ENCODE data around the gene FUT8. TPM values are rescaled to one million over a fixed set of nuclear protein-coding genes. Genes with fewer than 3 reads are reported as not detected.

The FUT8 gene
- 124 and 133 TPM in 2 replicates for total RNA-seq

DNA sequence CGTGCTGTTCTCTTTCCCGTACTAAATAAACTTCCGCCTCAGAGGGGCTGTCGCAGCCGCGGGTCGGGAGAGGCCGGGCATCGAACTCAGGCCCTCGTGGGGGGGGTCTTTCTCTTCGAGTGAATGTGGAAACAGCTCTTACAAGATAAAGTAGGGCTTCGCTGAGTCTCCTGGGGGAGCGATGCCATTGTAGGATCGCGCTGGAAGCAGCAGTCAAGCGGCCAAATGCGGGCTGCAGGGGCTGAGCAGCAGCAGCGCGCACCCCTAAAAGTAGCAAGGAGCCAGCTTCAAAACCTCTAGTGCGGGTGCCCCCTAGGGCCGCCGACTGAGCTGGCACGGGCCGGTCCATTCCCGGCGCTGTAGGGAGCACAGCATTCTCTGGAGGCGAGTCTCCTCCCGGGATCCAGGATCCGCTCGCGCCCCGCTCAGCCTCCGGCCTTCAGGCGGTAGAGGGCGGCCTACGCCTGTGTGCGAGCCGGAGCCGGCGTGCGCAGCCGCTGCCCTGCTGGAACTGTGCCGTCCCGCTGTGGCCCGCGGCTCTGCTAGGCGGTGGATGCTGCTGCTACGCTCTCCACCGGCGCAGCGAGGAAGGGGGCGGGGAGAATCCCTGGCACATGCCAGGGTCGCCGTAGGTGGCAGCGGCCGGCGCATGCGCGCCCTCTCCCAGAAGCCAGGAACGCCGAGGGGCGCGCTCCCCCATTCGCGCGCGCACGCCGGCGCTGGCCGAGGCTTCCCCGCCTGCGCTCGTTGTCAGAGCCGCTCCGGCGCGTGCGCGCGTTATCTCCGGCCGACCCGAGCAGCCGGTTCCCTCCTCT, at the start of gene FUT8:
Gene FUT8 (plus strand): TSS at position 699 of the 815 bp plus-strand sequence. CDS start 148,834 bp downstream, outside the sequence.
- Histone ChIP-seq H3K4me1 (ENCODE audit: insufficient read depth, low read length) (peaks cover 13% of the 10 kb centered on the region), H3K79me2 (ENCODE audit: insufficient read depth, low read length) (peaks cover 40% of the 10 kb centered on the region), H2AFZ (ENCODE audit: low read length) (peak within 1 kb of the TSS; percentile 92), H3K27me3 (ENCODE audit: insufficient read depth, low read length) (no peaks in the 10 kb centered on the region), H3K36me3 (ENCODE audit: insufficient read depth, low read length) (no peaks in the 10 kb centered on the region), H3K27ac (ENCODE audit: low read depth, low read length) (peak within 1 kb of the TSS; percentile 89), H3K9me3 (ENCODE audit: low read depth, low read length) (no peaks in the 10 kb centered on the region), H3K4me2 (ENCODE audit: insufficient read depth, low read length) (peak within 1 kb of the TSS; percentile 96), H4K20me1 (ENCODE audit: insufficient read depth, low read length) (peaks cover 9% of the 10 kb centered on the region), H3K4me3 (ENCODE audit: insufficient read depth, low read length) (peak within 1 kb of the TSS; percentile 92)
- peak; percentile 96 for DNase-seq (ENCODE audit: insufficient read length, low spot score, missing footprints)
- TF ChIP-seq, protein P1, sequence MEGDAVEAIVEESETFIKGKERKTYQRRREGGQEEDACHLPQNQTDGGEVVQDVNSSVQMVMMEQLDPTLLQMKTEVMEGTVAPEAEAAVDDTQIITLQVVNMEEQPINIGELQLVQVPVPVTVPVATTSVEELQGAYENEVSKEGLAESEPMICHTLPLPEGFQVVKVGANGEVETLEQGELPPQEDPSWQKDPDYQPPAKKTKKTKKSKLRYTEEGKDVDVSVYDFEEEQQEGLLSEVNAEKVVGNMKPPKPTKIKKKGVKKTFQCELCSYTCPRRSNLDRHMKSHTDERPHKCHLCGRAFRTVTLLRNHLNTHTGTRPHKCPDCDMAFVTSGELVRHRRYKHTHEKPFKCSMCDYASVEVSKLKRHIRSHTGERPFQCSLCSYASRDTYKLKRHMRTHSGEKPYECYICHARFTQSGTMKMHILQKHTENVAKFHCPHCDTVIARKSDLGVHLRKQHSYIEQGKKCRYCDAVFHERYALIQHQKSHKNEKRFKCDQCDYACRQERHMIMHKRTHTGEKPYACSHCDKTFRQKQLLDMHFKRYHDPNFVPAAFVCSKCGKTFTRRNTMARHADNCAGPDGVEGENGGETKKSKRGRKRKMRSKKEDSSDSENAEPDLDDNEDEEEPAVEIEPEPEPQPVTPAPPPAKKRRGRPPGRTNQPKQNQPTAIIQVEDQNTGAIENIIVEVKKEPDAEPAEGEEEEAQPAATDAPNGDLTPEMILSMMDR (IDR thresholded peaks at IDR 0.05; ENCODE audit: extremely low read depth, low read depth, low read length), result peak; percentile 57

DNA sequence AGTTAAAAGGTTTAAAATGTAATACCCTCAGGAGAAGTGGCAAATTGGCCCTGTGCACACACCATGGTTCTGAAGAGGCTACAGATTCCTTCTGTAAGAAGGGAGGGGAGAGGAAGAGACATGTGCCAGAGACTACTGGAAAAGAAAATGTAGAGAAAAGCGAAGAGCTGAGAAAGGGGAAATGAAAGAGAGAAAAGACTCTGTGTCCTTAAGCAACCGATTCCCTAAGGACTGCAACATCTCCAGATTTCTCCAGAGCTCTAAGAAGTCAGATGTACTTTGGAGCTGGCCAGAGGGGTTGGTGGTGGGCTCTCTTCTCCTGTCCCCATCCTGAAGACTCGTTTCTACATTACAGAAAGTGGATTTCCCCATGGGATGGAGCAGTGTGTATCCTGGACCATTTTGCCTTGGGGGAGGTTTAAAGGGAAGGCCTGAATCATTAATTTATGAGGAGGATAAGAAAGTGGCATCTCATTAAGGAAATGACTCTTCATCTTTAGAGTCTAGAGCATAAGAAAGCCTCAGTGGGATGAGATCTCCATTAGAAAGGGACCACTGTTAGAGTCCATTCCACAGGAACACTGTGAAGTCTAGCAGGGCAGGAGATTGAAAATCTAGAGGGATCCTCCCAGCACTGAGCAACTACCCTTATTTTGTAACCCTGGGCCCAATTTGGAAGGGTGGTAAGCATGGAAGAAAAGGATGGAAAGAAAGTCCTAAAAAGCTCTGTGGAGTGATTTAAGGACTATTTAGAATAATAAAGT, 45.5 kb upstream of the FUT8 start:
- Histone ChIP-seq H3K4me1 (ENCODE audit: insufficient read depth, low read length) (peaks cover 4% of the 10 kb centered on the region), H4K20me1 (ENCODE audit: insufficient read depth, low read length) (no peaks in the 10 kb centered on the region), H2AFZ (ENCODE audit: low read length) (no peak overlapping the region), H3K27ac (ENCODE audit: low read depth, low read length) (no peak overlapping the region), H3K4me3 (ENCODE audit: insufficient read depth, low read length) (no peak overlapping the region), H3K9me3 (ENCODE audit: low read depth, low read length) (no peaks in the 10 kb centered on the region), H3K27me3 (ENCODE audit: insufficient read depth, low read length) (no peaks in the 10 kb centered on the region), H3K4me2 (ENCODE audit: insufficient read depth, low read length) (no peak overlapping the region), H3K79me2 (ENCODE audit: insufficient read depth, low read length) (no peaks in the 10 kb centered on the region), H3K36me3 (ENCODE audit: insufficient read depth, low read length) (no peaks in the 10 kb centered on the region)
- DNase-seq (ENCODE audit: insufficient read length, low spot score, missing footprints), result no peak
- TF ChIP-seq, protein P1 (IDR thresholded peaks at IDR 0.05; ENCODE audit: extremely low read depth, low read depth, low read length), result no peak

DNA sequence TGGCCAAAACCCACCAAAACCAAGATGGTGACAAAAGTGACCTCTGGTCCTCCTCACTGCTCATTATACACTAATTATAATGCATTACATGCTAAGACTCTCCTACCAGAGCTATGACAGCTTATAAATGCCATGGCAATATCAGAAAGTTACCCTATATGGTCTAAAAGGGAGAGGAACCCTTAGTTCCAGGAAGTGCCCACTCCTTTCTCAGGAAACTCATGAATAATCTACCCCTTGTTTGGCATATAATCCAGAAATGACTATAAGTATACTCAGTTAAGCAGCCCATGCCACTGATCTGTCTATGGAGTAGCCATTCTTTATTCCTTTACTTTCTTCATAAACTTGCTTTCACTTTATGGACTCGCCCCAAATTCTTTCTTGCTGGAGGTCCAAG, 43.0 kb upstream of the FUT8 start:
- TF ChIP-seq, protein P1 (IDR thresholded peaks at IDR 0.05; ENCODE audit: extremely low read depth, low read depth, low read length), result no peak
- no peak for DNase-seq (ENCODE audit: insufficient read length, low spot score, missing footprints)
- H3K4me1 ChIP-seq (ENCODE audit: insufficient read depth, low read length), result no peaks in the 10 kb centered on the region
- no peaks in the 10 kb centered on the region for H3K79me2 ChIP-seq (ENCODE audit: insufficient read depth, low read length)
- H3K9me3 ChIP-seq (ENCODE audit: low read depth, low read length), result no peaks in the 10 kb centered on the region
- H3K27me3 ChIP-seq (ENCODE audit: insufficient read depth, low read length), result no peaks in the 10 kb centered on the region
- no peak overlapping the region for H3K4me3 ChIP-seq (ENCODE audit: insufficient read depth, low read length)
- no peak overlapping the region for H3K4me2 ChIP-seq (ENCODE audit: insufficient read depth, low read length)
- no peak overlapping the region for H3K27ac ChIP-seq (ENCODE audit: low read depth, low read length)
- no peak overlapping the region for H2AFZ ChIP-seq (ENCODE audit: low read length)
- H4K20me1 ChIP-seq (ENCODE audit: insufficient read depth, low read length), result no peaks in the 10 kb centered on the region
- no peaks in the 10 kb centered on the region for H3K36me3 ChIP-seq (ENCODE audit: insufficient read depth, low read length)

DNA sequence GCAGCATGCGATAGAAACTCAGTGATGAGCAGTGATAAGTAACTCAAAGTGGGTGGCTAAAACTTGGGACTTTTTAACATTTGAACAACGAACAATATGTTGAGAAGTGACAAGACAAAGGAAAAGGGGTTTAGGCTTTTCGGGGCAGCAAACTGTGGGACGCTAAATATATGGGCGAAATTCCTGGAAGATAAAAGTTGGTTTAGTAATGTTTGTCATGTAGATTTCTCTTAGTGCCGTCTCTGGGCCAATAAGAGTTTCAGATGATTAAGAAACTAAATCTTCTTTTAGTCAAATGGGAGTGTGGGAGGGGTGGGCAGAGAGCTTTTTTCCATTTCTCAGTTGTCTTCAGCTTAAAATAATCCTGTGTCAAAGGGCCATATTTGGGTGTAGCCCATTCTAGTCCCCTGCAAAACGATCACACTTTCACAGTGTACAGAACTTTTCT, 41.7 kb upstream of the FUT8 start:
- TF ChIP-seq, protein P1 (IDR thresholded peaks at IDR 0.05; ENCODE audit: extremely low read depth, low read depth, low read length), result no peak
- DNase-seq (ENCODE audit: insufficient read length, low spot score, missing footprints), result no peak
- Histone ChIP-seq H2AFZ (ENCODE audit: low read length) (no peak overlapping the region), H3K4me3 (ENCODE audit: insufficient read depth, low read length) (no peak overlapping the region), H4K20me1 (ENCODE audit: insufficient read depth, low read length) (no peaks in the 10 kb centered on the region), H3K9me3 (ENCODE audit: low read depth, low read length) (no peaks in the 10 kb centered on the region), H3K27ac (ENCODE audit: low read depth, low read length) (no peak overlapping the region), H3K27me3 (ENCODE audit: insufficient read depth, low read length) (no peaks in the 10 kb centered on the region), H3K4me1 (ENCODE audit: insufficient read depth, low read length) (no peaks in the 10 kb centered on the region), H3K36me3 (ENCODE audit: insufficient read depth, low read length) (no peaks in the 10 kb centered on the region), H3K4me2 (ENCODE audit: insufficient read depth, low read length) (no peak overlapping the region), H3K79me2 (ENCODE audit: insufficient read depth, low read length) (no peaks in the 10 kb centered on the region)
